DMS53 treated with DMSO at 0.1 percent for 48 hours (cell line): ENCODE data around the gene RRAS2.
A peak's percentile ranks its signal among the peaks of the same experiment; 100 is the strongest.
"Not testable (repeated sequence)": the region's sequence is repeated elsewhere in the genome, so short reads cannot be mapped to it uniquely, and the experiment has no call there.

Source experiments
- DNase-seq: peaks from one replicate; lab custom pipeline; 2025; ENCODE audit not compliant: unreplicated experiment; lab: John Stamatoyannopoulos, UW

RRAS2 gene

GRCh38 chr11:14259878-14260277 lies 99.1 kb downstream of the RRAS2 start:
- no peak for DNase-seq

- DNase-seq = peak; percentile 65
Observed at GRCh38 chr11:14259186-14259784, 99.7 kb downstream of the RRAS2 start.

GRCh38 chr11:14258221-14258935 lies 100.6 kb downstream of the RRAS2 start:
- no peak for DNase-seq

GRCh38 chr11:14255238-14255534 lies 103.8 kb downstream of the RRAS2 start:
- DNase-seq = no peak

- DNase-seq = no peak
Observed at GRCh38 chr11:14254533-14255237, 104.3 kb downstream of the RRAS2 start.

GRCh38 chr11:14253840-14254239 lies 105.1 kb downstream of the RRAS2 start:
- DNase-seq = no peak

GRCh38 chr11:14253421-14253820 lies 105.6 kb downstream of the RRAS2 start:
- DNase-seq = no peak

- DNase-seq = not testable (repeated sequence)
Observed at GRCh38 chr11:14252501-14252900, 106.5 kb downstream of the RRAS2 start.

- DNase-seq = no peak
Observed at GRCh38 chr11:14251754-14252153, 107.2 kb downstream of the RRAS2 start.

- peak; percentile 50 for DNase-seq
Observed at GRCh38 chr11:14249121-14249963, 109.6 kb downstream of the RRAS2 start.

- DNase-seq = no peak
Observed at GRCh38 chr11:14248580-14248981, 110.4 kb downstream of the RRAS2 start.

GRCh38 chr11:14245444-14245843 lies 113.5 kb downstream of the RRAS2 start:
- DNase-seq = no peak

GRCh38 chr11:14244926-14245325 lies 114.1 kb downstream of the RRAS2 start:
- DNase-seq = no peak

GRCh38 chr11:14242733-14243132 lies 116.2 kb downstream of the RRAS2 start:
- DNase-seq = no peak

- DNase-seq = no peak
Observed at GRCh38 chr11:14242187-14242586, 116.8 kb downstream of the RRAS2 start.

GRCh38 chr11:14240951-14241350 lies 118.0 kb downstream of the RRAS2 start:
- DNase-seq = no peak

- DNase-seq = no peak
Observed at GRCh38 chr11:14240221-14240620, 118.8 kb downstream of the RRAS2 start.

GRCh38 chr11:14237444-14237961 lies 121.5 kb downstream of the RRAS2 start:
- DNase-seq = no peak

- DNase-seq = no peak
Observed at GRCh38 chr11:14235701-14236100, 123.3 kb downstream of the RRAS2 start.

GRCh38 chr11:14234446-14234845 lies 124.5 kb downstream of the RRAS2 start:
- DNase-seq = no peak

GRCh38 chr11:14232652-14233051 lies 126.3 kb downstream of the RRAS2 start:
- DNase-seq = no peak
